Measurements from ENCODE around the gene ERICH6B. TPM values are rescaled to one million over a fixed set of nuclear protein-coding genes. Genes with fewer than 3 reads are reported as not detected.

The ERICH6B gene
- total and polyA plus RNA-seq, 2 experiments from 2014 or later, result not detected

DNA sequence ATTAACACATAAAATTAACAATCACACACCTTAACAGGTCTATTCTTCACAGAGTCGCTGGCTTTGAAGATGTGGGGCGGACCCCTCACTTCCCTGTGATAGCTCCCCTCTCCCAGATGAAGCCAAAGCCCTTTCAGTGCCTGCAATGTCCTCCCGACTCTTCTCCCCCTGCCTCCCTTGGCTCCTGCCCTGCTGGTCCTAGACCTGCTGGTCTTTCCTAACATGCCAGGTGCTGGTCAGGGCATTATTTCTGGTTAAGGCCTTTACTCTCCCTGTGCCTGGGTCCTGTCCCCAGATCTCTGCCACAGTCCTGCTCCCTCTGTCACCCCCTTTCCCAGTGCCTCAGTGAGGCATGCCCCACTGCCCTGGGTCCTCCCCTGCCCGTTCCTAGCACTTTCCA lies 12.2 kb downstream of the ERICH6B start (continued):
- TF ChIP-seq, protein P1, sequence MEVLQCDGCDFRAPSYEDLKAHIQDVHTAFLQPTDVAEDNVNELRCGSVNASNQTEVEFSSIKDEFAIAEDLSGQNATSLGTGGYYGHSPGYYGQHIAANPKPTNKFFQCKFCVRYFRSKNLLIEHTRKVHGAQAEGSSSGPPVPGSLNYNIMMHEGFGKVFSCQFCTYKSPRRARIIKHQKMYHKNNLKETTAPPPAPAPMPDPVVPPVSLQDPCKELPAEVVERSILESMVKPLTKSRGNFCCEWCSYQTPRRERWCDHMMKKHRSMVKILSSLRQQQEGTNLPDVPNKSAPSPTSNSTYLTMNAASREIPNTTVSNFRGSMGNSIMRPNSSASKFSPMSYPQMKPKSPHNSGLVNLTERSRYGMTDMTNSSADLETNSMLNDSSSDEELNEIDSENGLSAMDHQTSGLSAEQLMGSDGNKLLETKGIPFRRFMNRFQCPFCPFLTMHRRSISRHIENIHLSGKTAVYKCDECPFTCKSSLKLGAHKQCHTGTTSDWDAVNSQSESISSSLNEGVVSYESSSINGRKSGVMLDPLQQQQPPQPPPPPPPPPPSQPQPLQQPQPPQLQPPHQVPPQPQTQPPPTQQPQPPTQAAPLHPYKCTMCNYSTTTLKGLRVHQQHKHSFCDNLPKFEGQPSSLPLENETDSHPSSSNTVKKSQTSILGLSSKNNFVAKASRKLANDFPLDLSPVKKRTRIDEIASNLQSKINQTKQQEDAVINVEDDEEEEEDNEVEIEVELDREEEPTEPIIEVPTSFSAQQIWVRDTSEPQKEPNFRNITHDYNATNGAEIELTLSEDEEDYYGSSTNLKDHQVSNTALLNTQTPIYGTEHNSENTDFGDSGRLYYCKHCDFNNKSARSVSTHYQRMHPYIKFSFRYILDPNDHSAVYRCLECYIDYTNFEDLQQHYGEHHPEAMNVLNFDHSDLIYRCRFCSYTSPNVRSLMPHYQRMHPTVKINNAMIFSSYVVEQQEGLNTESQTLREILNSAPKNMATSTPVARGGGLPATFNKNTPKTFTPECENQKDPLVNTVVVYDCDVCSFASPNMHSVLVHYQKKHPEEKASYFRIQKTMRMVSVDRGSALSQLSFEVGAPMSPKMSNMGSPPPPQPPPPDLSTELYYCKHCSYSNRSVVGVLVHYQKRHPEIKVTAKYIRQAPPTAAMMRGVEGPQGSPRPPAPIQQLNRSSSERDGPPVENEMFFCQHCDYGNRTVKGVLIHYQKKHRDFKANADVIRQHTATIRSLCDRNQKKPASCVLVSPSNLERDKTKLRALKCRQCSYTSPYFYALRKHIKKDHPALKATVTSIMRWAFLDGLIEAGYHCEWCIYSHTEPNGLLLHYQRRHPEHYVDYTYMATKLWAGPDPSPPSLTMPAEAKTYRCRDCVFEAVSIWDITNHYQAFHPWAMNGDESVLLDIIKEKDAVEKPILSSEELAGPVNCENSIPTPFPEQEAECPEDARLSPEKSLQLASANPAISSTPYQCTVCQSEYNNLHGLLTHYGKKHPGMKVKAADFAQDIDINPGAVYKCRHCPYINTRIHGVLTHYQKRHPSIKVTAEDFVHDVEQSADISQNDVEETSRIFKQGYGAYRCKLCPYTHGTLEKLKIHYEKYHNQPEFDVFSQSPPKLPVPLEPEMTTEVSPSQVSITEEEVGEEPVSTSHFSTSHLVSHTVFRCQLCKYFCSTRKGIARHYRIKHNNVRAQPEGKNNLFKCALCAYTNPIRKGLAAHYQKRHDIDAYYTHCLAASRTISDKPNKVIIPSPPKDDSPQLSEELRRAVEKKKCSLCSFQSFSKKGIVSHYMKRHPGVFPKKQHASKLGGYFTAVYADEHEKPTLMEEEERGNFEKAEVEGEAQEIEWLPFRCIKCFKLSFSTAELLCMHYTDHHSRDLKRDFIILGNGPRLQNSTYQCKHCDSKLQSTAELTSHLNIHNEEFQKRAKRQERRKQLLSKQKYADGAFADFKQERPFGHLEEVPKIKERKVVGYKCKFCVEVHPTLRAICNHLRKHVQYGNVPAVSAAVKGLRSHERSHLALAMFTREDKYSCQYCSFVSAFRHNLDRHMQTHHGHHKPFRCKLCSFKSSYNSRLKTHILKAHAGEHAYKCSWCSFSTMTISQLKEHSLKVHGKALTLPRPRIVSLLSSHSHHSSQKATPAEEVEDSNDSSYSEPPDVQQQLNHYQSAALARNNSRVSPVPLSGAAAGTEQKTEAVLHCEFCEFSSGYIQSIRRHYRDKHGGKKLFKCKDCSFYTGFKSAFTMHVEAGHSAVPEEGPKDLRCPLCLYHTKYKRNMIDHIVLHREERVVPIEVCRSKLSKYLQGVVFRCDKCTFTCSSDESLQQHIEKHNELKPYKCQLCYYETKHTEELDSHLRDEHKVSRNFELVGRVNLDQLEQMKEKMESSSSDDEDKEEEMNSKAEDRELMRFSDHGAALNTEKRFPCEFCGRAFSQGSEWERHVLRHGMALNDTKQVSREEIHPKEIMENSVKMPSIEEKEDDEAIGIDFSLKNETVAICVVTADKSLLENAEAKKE (CRISPR knock-in tag; IDR thresholded peaks at IDR 0.05), result no peak
- TF ChIP-seq, protein P2, sequence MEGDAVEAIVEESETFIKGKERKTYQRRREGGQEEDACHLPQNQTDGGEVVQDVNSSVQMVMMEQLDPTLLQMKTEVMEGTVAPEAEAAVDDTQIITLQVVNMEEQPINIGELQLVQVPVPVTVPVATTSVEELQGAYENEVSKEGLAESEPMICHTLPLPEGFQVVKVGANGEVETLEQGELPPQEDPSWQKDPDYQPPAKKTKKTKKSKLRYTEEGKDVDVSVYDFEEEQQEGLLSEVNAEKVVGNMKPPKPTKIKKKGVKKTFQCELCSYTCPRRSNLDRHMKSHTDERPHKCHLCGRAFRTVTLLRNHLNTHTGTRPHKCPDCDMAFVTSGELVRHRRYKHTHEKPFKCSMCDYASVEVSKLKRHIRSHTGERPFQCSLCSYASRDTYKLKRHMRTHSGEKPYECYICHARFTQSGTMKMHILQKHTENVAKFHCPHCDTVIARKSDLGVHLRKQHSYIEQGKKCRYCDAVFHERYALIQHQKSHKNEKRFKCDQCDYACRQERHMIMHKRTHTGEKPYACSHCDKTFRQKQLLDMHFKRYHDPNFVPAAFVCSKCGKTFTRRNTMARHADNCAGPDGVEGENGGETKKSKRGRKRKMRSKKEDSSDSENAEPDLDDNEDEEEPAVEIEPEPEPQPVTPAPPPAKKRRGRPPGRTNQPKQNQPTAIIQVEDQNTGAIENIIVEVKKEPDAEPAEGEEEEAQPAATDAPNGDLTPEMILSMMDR (conservative IDR thresholded peaks at IDR 0.05; ENCODE audit: low read depth in 2 of 2), result no peak
- TF ChIP-seq EZH2phosphoT487 (IDR thresholded peaks at IDR 0.05; ENCODE audit: unreplicated experiment) (no peak), POLR2AphosphoS5 (IDR thresholded peaks at IDR 0.05; ENCODE audit: low read depth) (no peak), EZH2 (IDR thresholded peaks at IDR 0.05; ENCODE audit: low read depth, unreplicated experiment) (no peak), CREB1 (CRISPR knock-in tag; IDR thresholded peaks at IDR 0.05; ENCODE audit: low read depth) (no peak), STAT1 (IDR thresholded peaks at IDR 0.05; ENCODE audit: unreplicated experiment) (no peak)
